Stimulated activated CD8-positive, alpha-beta memory T cell treated with anti-CD3 and anti-CD28 coated beads, Interleukin-7, amount 100 ng/mL, for 48 hours (primary cell): ENCODE results near the gene RIBC2.

Source experiments
- DNase-seq, 2 donors: peaks; one replicate each; pipeline ENCODE4 v3.0.0-alpha.2; 2020; ENCODE audit warnings: low read depth in 1 of 2; ENCODE audit errors: extremely low read depth in 1 of 2

Gene RIBC2

DNA sequence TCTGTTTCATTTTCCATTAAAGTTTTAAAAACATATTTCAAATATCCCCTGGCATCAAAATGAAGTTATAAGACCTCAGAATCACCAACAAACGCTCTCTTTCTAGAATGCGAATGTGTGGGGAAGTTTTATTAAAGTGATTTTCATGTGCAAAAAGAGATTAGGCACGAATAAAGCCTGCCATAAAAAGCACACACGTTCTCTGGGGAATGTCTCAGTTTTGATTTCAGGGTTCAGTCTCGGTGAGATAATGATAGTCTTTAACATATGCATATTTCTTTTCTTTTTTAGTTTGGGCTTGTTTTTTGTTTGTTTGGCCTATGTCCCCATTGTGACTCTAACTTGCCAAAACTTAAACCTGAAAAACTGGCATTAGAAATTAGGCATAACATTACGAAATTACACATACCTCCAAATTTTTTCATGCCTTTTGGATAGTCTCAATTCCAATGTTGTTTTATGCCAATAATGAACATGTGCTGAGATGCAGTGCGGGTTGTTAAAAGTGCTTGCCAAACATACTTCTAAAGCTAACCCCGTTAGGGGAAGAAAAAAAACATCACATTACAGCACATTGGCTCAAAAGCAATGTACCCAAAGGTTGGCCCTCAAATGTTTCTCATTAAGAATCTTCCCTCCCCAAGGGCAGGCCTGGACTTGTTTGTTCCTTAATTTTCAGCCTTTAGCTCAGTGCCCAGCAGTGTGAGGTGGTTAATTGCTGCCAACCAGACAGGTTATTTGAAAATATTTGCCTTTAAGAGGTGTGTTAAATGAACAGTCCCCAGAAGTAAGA, 56.0 kb downstream of the RIBC2 start:
- DNase-seq, result no peak

DNA sequence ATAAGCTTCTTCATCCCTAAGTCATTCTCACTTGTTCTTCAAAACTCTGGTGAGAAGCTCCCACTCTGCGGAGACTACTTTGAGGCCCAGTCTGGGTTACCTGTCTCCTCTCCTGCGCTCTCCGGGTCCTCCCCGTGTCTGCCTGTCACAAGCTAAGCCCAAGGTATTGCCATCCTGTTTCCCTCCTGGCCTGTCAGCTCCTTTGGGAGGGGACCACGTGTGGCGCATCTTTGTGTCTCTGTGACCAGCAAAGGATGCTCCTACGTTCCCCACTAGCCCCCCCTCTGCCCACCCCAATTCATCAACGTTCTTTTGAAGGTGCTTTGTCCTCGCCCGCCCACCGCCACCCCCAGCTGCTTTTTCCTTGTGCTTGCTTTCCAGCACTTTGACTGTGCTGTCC, 57.4 kb downstream of the RIBC2 start:
- DNase-seq, result no peak

DNA sequence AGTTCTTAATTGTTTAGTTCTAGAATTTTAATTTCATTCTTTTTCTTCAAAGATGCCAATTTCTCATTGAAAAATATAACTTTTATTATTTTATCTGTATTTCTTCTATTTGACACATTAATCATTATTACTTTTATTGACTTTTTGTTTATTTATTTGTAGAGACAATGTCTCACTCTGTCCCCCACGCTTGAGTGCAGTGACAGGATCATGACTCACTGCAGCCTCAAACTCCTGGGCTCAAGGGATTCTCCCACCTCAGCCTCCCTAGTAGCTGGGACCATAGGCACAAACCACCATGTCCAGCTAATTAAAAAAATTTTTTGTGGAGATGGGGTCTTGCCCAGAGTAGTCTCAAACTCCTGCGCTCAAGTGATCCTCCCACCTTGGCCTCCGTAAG, 58.9 kb downstream of the RIBC2 start:
- no peak for DNase-seq

DNA sequence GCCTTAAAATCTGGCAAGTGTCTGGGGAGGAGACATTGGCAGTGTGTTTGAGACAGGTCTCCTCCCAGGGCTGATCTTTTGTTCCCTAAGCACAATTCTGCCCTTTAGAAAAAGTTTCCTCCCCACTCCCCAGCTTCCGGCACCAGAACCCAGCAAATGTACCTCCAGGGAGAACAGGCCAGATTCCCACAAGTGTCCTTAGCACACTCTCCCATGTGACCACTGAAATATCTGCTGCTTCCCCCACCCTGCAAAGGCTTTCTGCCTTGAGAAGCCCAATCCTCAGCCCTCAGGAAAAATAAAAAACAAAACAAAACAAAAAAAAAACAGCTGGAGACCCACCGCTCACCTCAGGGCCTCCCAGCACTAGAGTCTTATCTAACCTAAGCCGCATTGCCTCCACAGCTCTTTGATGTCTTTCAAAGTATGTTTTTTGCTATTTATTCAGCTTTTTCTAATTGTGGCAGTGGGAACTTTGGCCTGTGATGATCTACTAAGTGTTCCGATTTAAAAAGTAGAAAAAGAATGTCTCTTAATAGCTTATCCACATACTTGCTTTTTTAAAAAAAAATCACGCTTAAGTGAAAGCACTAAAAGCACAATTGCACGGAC, 60.2 kb downstream of the RIBC2 start:
- DNase-seq, result no peak

DNA sequence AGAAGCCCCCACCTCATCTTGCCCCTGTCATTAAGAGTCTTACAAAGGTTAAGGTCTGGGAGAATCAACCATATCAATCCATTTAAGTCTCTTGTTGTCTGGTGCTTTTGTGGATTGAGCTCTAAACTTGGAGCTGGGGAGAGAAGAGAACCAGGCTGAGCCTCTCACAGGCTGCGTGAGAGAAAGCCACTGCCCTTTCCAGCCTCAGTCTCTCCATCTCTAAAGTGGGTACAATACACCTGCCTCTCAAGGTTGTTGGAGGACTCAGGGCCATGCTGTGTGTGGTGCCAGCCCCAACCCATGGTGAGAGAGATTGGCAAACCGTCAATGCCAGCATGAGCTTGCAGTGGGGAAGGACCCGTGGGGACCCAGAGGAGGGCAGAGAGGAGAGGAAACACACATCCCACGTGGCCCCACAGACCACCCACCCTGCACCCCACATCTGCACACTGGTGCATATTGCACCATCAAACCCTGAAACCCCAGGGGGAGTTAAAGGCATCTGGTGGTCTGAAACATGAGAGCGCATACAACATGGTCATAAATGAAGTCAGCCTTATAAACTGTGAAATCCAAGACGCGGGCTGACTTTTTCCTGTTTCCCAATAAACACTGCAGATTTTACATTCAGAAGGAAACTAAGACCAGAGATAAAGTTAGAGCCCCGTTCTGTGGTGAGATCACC, 61.7 kb downstream of the RIBC2 start:
- no peak for DNase-seq

DNA sequence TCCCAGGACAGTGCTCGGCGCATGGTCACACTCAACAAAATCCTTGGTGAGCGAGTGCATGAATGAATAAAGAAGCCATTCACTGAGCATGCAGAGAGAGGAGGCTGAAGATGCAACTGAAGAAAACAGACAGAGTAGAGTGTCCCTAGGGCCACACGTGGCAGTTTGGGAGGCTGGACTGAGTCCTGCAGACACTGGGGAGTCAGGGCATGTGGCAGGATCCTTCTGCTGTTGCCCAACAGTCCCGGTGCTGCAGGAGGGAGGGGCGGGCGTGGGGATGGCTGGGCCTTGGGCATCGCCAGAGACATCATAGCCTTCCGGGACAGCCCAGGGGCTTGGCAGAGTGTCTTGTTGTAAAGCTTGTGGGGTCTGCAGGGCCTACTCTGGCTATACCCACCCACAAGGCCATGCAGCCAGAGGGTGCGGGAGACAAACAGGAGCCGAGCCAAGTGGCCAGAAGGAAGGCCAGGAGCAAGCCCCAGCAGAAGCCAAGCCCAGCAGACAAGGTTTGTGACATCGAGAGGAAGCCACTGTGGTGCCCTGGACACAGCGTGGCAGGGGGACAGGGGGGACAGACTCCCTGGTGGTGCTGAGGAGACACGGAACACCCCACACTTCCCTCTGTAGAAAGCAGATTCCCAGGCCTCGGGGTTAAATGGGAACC, 62.5 kb downstream of the RIBC2 start:
- no peak for DNase-seq

DNA sequence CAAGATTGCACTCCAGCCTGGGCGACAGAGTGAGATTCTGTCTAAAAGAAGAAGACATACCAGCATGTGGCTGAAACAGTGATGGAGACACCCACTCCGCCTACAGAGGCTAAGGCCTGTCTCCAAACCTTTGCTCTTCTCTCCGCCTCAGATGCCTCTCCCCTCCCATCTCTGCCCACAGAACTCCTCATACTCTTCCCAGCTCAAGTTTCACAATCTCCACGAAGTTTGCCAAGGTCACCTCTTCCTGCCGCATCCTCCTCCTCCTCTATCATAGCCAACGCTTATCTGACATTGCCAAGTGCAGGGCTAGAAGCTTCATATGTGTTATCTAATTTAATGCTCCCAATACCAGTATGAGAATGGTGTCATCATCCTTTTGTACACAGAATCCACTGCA, 63.3 kb downstream of the RIBC2 start:
- no peak for DNase-seq

DNA sequence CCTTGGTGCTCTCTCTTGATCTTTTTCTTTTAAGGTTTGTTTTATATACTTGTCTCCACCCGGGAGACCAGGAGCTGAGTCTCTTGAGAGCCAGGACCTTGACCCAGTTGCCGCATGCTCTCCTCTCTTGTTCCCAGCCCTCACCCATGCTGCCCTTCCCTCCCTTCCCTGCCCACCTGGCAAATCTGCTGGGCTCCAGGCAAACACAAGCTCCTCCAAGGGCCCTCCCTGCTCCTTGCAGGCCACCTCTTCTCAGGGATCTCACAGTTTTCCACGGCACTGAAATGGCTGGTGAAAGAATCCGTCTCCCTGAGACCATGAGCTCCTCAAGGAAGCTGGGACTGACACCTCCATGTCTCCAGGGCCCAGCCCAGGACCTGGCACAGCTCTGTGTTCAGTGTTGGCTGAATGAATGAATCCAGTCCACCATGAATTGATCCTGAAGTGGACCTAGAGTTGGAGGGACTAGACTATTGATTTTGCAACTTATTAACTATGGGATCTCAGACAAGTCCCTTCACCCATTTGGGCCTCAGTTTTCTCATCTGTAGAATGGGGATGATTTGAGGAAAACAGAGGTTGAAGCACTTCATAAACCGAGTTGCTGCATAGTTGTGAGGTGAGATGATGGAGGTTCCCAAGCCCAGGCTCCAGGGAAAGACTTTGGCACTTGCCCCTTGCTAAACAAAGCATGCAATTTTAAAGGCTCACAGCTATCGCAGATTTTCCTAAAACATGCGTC, 64.0 kb downstream of the RIBC2 start:
- DNase-seq, result no peak

DNA sequence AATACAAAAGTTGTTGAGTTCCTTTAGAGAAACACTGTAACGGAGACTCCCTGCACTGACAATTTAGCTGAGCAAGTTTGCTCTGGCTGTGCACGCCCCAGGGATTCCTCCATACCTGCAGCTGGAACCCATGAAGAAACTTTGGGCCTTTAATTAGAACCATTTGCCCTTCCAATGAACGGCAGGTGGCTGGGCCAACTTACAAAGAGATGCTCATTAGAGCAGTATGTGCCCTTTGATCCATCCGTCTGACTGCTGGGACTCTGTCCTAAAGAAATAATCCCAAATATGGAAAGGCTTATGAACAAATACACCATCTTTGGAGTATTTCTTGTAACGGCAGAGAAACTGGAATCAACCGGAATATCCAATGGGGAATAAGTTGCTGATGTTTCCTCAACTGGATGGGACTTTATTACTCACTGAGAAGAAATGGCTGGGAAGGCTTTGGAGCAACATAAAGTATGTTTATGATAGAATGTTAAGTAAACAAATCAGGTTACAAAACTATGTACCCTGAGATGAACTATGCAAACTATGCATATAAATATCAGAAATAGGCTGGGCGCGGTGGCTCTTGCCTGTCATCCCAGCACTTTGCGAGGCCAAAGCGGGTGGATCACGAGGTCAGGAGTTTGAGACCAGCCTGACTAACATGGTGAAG, 64.7 kb downstream of the RIBC2 start:
- no peak for DNase-seq

DNA sequence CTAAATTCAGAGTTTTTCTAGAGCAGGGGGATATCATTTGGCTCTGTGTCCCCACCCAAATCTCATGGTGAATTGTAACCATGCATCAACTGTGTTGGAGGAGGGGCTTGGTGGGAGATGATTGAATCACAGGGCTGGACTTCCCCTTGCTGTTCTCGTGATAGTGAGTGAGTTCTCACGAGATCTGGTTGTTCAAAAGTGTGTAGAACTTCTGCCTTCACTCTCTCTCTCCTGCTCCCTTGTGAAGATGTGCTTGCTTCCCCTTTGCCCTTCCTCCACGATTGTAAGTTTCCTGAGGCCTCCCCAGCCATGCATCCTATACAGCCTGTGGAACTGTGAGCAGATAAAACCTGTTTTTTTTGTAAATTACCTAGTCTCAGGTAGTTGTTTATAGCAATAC, 67.2 kb downstream of the RIBC2 start:
- DNase-seq, result no peak

DNA sequence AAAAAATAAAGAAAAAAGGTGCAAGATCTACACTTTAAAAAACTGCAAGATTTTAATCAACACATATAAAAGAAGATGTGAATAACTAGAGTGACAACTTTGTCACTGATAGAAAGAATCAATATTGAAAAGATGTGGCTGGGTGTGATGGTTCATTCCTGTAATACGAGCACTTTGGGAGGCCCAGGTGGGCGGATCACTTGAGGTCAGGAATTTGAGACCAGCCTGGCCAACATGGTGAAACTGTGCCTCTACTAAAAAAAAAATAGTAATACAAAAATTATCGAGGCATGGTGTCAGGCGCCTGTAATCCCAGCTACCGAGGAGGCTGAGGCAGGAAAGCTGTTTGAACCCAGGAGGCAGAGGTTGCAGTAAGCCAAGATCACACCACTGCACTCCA, 68.2 kb downstream of the RIBC2 start:
- DNase-seq, result no peak
